Tibial nerve (tissue), 4 donors: ENCODE results near the gene MROH2B. TPM values are rescaled to one million over a fixed set of nuclear protein-coding genes. Genes with fewer than 3 reads are reported as not detected.

Source experiments
- DNase-seq, 2 donors: peaks; one replicate each; pipeline ENCODE4 v3.0.0-alpha.2; 2019; ENCODE audit warnings: low spot score in 2 of 2
- H3K27ac ChIP-seq, 4 donors: fragments of 200-600 bp; sonication (generic) in 3 of 4; one replicate each; pipeline ENCODE4 v1.5.1; 2017 to 2019; ENCODE audit warnings: mild to moderate bottlenecking in 1 of 4
- H3K27me3 ChIP-seq, 2 donors: fragments of 200-600 bp; sonication (generic) in 1 of 2; one replicate each; pipeline versions ENCODE4 v1.5.1 to v1.6.0; 2017 to 2019
- H3K36me3 ChIP-seq, 3 donors: fragments of 200-600 bp; sonication (generic); one replicate each; pipeline ENCODE4 v1.5.1; 2018 to 2019
- H3K4me1 ChIP-seq, 4 donors: fragments of 200-600 bp; sonication (generic) in 3 of 4; one replicate each; pipeline ENCODE4 v1.5.1; 2017 to 2019
- H3K4me3 ChIP-seq, 4 donors: fragments of 200-600 bp; sonication (generic) in 3 of 4; one replicate each; pipeline ENCODE4 v1.5.1; 2017 to 2019; ENCODE audit warnings: mild to moderate bottlenecking in 1 of 4, moderate library complexity in 1 of 4
- H3K9me3 ChIP-seq, 4 donors: fragments of 200-600 bp; sonication (generic) in 3 of 4; one replicate each; pipeline ENCODE4 v1.5.1; 2017 to 2019
- EP300 ChIP-seq, 2 donors: sonication (generic); formaldehyde crosslinking; IDR thresholded peaks; one replicate each; pipeline ENCODE4 v1.6.1; 2017; ENCODE audit warnings: antibody characterized with exemption in 2 of 2, mild to moderate bottlenecking in 1 of 2
- POLR2A ChIP-seq, 2 donors: fragments of 450-650 bp; IDR thresholded peaks; one replicate each; pipeline ENCODE4 v1.6.1; 2017; ENCODE audit warnings: antibody characterized with exemption in 2 of 2, mild to moderate bottlenecking in 2 of 2, moderate library complexity in 2 of 2
- WGBS, 2 donors: methylation state at CpG; one replicate each; pipeline ENCODE4 v1.1.5; 2018; 5-methylcytosine and 5-hydroxymethylcytosine counted together
- total RNA-seq, 4 donors: library from RNA; depleted of rRNA; stranded (reverse); fragments of >200 nt; gene quantifications; one replicate each; pipeline ENCODE4 v1.1.0, GENCODE V29; 2016
- TF ChIP-seq, protein P1 (sequence below), 5 experiments: fragments of 200-600 bp in 3 of 5; fragments of 450-650 bp in 2 of 5; sonication (generic) in 3 of 5; IDR thresholded peaks; one replicate each; pipeline ENCODE4 v1.5.1; 2016 to 2019; ENCODE audit warnings: antibody characterized with exemption in 5 of 5, mild to moderate bottlenecking in 3 of 5, moderate library complexity in 2 of 5

The MROH2B gene
- total RNA-seq, 4 donors from 2014 or later: not detected

GRCh38 chr5:40991168-40991980 is 79.8 kb downstream of the MROH2B start:
- no peaks in the 10 kb centered on the region for H3K36me3 ChIP-seq
- peak; percentile 57 to 88 for DNase-seq
- H3K4me3 ChIP-seq: no peak overlapping the region
- peaks cover 0 to 44% (median 25%) of the 10 kb centered on the region in 4 donors for H3K4me1 ChIP-seq
- H3K27me3 ChIP-seq: no peaks in the 10 kb centered on the region
- TF ChIP-seq, protein P1, sequence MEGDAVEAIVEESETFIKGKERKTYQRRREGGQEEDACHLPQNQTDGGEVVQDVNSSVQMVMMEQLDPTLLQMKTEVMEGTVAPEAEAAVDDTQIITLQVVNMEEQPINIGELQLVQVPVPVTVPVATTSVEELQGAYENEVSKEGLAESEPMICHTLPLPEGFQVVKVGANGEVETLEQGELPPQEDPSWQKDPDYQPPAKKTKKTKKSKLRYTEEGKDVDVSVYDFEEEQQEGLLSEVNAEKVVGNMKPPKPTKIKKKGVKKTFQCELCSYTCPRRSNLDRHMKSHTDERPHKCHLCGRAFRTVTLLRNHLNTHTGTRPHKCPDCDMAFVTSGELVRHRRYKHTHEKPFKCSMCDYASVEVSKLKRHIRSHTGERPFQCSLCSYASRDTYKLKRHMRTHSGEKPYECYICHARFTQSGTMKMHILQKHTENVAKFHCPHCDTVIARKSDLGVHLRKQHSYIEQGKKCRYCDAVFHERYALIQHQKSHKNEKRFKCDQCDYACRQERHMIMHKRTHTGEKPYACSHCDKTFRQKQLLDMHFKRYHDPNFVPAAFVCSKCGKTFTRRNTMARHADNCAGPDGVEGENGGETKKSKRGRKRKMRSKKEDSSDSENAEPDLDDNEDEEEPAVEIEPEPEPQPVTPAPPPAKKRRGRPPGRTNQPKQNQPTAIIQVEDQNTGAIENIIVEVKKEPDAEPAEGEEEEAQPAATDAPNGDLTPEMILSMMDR (IDR thresholded peaks at IDR 0.05): peak in 2 of 5 experiments; percentile 28 to 29
- TF ChIP-seq EP300 (IDR thresholded peaks at IDR 0.05): peak; percentile 89 to 99
- no peak for TF ChIP-seq POLR2A (IDR thresholded peaks at IDR 0.05)
- WGBS, 2 donors: 5 to 14% methylated on average over 2 of the region's 2 CpGs
- H3K27ac ChIP-seq: peak overlapping the region; percentile 12 to 92 (median 72)
- no peaks in the 10 kb centered on the region for H3K9me3 ChIP-seq

DNA sequence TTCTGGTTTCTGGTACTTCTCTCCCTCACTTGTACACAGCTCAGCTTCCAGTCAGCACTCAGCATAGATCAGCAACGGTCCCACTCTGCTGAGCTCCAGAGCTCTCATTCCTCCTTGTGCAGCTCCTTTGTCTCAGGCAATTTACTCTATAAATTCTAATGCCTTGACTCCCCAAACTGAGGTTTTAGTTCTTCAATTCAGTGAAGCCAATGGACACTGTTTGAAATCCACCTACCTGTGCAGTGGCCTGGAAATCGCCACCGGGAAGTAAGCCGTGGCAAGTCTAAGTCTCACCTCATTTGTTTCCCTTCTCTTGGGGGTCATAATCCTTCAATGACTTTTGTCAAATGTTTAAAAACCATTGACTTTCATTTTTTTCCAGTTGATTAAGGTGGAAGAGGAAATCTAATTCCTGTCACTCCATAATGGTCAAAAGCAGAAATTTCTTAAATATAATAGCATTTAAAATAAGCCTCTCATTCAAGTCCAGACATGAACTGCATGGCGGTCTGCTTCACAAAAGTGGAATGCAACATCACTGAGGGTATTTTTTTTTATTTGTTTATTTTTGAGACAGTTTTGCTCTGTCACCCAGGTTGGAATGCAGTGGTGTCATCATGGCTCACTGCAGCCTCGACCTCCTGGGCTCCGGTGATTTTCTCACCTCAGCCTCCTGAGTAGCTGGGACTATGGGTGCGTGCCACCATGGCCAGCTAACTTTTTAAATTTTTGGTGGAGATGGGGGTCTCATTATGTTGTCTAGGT is 82.2 kb downstream of the MROH2B start:
- Histone ChIP-seq H3K9me3 (no peaks in the 10 kb centered on the region), H3K27me3 (no peaks in the 10 kb centered on the region), H3K27ac (peak overlapping the region in 2 of 4 donors; percentile 87 to 88), H3K36me3 (no peaks in the 10 kb centered on the region), H3K4me1 (peaks cover 0 to 43% (median 25%) of the 10 kb centered on the region in 4 donors), H3K4me3 (no peak overlapping the region)
- DNase-seq: no peak
- TF ChIP-seq POLR2A (IDR thresholded peaks at IDR 0.05): no peak
- no peak for TF ChIP-seq EP300 (IDR thresholded peaks at IDR 0.05)
- TF ChIP-seq, protein P1 (IDR thresholded peaks at IDR 0.05): no peak
- WGBS, 2 donors: 91 to 94% methylated on average over 8 of the region's 8 CpGs

- Histone ChIP-seq H3K4me1 (peaks cover 0 to 29% (median 21%) of the 10 kb centered on the region in 4 donors), H3K27me3 (no peaks in the 10 kb centered on the region), H3K27ac (no peak overlapping the region), H3K36me3 (no peaks in the 10 kb centered on the region), H3K4me3 (no peak overlapping the region), H3K9me3 (no peaks in the 10 kb centered on the region)
- no peak for DNase-seq
- no peak for TF ChIP-seq POLR2A (IDR thresholded peaks at IDR 0.05)
- no peak for TF ChIP-seq EP300 (IDR thresholded peaks at IDR 0.05)
- TF ChIP-seq, protein P1 (IDR thresholded peaks at IDR 0.05): no peak
Measured at GRCh38 chr5:40987349-40987748, 83.8 kb downstream of the MROH2B start.

DNA sequence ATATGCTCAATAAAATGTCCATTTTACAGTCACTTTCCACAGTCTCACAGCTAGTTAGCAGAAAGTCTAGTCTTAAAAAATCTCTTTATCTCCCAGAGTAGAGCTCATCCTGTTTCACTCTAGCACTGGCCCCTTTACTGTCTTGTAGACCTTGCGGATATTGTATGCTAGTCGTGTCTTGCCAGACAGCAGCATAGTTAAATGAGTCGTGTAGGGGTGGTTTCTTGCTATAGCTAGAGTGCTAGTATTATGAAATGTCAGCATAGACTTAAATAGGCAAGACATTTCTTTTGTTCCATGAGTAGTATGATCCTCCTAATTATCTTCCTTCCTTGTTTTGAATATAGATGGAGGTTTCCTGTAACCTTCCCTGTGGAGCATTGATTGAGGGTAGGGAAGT is 84.5 kb downstream of the MROH2B start:
- Histone ChIP-seq H3K4me1 (peaks cover 0 to 22% (median 14%) of the 10 kb centered on the region in 4 donors), H3K9me3 (no peaks in the 10 kb centered on the region), H3K27ac (no peak overlapping the region), H3K27me3 (no peaks in the 10 kb centered on the region), H3K4me3 (no peak overlapping the region), H3K36me3 (no peaks in the 10 kb centered on the region)
- DNase-seq: no peak
- 88 to 96% methylated on average over 3 of the region's 3 CpGs for WGBS, 2 donors
- TF ChIP-seq EP300 (IDR thresholded peaks at IDR 0.05) (no peak), POLR2A (IDR thresholded peaks at IDR 0.05) (no peak)
- TF ChIP-seq, protein P1 (IDR thresholded peaks at IDR 0.05): no peak

DNA sequence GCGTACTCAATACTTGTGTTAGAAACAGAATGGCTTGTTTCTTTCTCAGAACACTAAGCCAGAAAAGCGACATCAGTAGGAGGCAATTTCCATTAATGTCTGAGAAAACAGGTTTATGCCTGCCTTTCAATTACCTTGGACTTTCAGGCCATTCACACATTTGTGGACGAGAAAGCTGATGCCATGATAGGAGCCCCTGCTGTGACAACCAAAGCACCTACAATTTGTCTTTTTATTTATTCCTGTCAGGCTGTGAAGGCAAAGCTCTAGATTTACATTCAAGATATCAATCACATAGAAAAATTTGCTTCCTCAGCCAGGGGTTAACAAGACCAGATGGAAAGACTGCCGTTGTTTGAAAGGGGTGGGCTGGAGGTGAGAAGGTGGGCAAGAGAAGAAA is 85.6 kb downstream of the MROH2B start:
- H3K4me1 ChIP-seq: peaks cover 0 to 10% (median 6%) of the 10 kb centered on the region in 4 donors
- 62 to 77% methylated on average over 4 of the region's 4 CpGs for WGBS, 2 donors
- no peaks in the 10 kb centered on the region for H3K27me3 ChIP-seq
- no peak overlapping the region for H3K4me3 ChIP-seq
- no peaks in the 10 kb centered on the region for H3K36me3 ChIP-seq
- TF ChIP-seq, protein P1 (IDR thresholded peaks at IDR 0.05): no peak
- no peak for TF ChIP-seq POLR2A (IDR thresholded peaks at IDR 0.05)
- TF ChIP-seq EP300 (IDR thresholded peaks at IDR 0.05): no peak
- DNase-seq: no peak
- H3K9me3 ChIP-seq: no peaks in the 10 kb centered on the region
- H3K27ac ChIP-seq: no peak overlapping the region
